Kidney epithelial cell (primary cell): ENCODE data around the gene MCRIP2. TPM values are rescaled to one million over a fixed set of nuclear protein-coding genes. Genes with fewer than 3 reads are reported as not detected.

Source experiments
- DNase-seq: peaks from one replicate; pipeline ENCODE4 v3.0.0-alpha.2; 2010; ENCODE audit warnings: low read depth
- H3K27me3 ChIP-seq: 2 replicates; pipeline ENCODE4 v1.6.0; 2011; ENCODE audit warnings: low read length; ENCODE audit not compliant: control insufficient read depth, insufficient read depth
- H3K36me3 ChIP-seq: 2 replicates; pipeline ENCODE4 v1.5.1; 2011; ENCODE audit warnings: low read length; ENCODE audit not compliant: control insufficient read depth, insufficient read depth
- H3K4me3 ChIP-seq: 2 replicates; pipeline ENCODE4 v1.5.1; 2011; ENCODE audit warnings: low read depth, mild to moderate bottlenecking, control low read depth, low read length
- total RNA-seq: library from RNA; depleted of rRNA; stranded (reverse); fragments of >200 nt; gene quantifications from 2 replicates; pipeline ENCODE4 v1.2.3, GENCODE V29; 2015
- TF ChIP-seq, protein P1 (sequence below): IDR thresholded peaks from 2 replicates; pipeline ENCODE4 v1.5.1; 2011; ENCODE audit warnings: mild to moderate bottlenecking, moderate library complexity, low read length, control low read depth, inconsistent platforms; ENCODE audit not compliant: insufficient read depth, poor library complexity, severe bottlenecking

Gene MCRIP2
- total RNA-seq, 1 donor from 2014 or later, result 59.8 TPM

- no peak for DNase-seq
- H3K36me3 ChIP-seq, result peaks cover 1% of the 10 kb centered on the region
- peaks cover 21% of the 10 kb centered on the region for H3K27me3 ChIP-seq
- TF ChIP-seq, protein P1, sequence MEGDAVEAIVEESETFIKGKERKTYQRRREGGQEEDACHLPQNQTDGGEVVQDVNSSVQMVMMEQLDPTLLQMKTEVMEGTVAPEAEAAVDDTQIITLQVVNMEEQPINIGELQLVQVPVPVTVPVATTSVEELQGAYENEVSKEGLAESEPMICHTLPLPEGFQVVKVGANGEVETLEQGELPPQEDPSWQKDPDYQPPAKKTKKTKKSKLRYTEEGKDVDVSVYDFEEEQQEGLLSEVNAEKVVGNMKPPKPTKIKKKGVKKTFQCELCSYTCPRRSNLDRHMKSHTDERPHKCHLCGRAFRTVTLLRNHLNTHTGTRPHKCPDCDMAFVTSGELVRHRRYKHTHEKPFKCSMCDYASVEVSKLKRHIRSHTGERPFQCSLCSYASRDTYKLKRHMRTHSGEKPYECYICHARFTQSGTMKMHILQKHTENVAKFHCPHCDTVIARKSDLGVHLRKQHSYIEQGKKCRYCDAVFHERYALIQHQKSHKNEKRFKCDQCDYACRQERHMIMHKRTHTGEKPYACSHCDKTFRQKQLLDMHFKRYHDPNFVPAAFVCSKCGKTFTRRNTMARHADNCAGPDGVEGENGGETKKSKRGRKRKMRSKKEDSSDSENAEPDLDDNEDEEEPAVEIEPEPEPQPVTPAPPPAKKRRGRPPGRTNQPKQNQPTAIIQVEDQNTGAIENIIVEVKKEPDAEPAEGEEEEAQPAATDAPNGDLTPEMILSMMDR, result no peak
- peak overlapping the region; percentile 49 for H3K4me3 ChIP-seq
These were observed 37.5 kb downstream of the MCRIP2 start for GRCh38 chr16:678858-679813.

- H3K36me3 ChIP-seq, result peaks cover 1% of the 10 kb centered on the region
- peaks cover 21% of the 10 kb centered on the region for H3K27me3 ChIP-seq
- TF ChIP-seq, protein P1, result no peak
- DNase-seq, result peak; percentile 28
- peak within 1 kb of the TSS; percentile 77 for H3K4me3 ChIP-seq
These were observed 38.4 kb downstream of the MCRIP2 start, which contains the start of gene STUB1 for GRCh38 chr16:679814-680624. TSS of gene STUB1 (plus strand) at chr16:680410. CDS start at chr16:680526, 116 bp downstream.

- DNase-seq, result no peak
- Histone ChIP-seq H3K27me3 (peaks cover 19% of the 10 kb centered on the region), H3K4me3 (peak overlapping the region; percentile 77), H3K36me3 (peaks cover 1% of the 10 kb centered on the region)
- TF ChIP-seq, protein P1, result no peak
These were observed 39.0 kb downstream of the MCRIP2 start for GRCh38 chr16:680625-680945.

DNA sequence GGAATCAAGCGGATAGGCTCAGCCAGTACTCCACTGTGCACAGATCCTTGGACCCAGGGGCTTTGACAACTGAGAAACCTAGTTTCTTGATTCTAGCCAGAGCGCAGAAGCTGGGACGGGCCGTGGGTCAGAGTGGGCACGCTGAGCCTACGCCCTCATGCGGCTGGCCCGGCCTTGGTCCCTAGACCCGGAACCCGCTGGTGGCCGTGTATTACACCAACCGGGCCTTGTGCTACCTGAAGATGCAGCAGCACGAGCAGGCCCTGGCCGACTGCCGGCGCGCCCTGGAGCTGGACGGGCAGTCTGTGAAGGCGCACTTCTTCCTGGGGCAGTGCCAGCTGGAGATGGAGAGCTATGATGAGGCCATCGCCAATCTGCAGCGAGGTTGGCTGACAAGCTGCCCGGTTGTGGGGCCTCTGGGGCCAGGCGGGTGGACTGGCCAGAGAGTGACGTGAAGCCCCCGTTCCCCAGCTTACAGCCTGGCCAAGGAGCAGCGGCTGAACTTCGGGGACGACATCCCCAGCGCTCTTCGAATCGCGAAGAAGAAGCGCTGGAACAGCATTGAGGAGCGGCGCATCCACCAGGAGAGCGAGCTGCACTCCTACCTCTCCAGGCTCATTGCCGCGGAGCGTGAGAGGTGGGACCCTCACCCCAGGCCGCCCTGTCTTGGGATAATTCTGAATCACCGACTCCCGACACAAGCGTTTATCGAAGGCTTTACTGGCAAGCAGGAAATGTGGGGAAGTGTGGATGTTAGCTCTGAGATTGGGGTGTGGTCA, 39.5 kb downstream of the MCRIP2 start:
- H3K4me3 ChIP-seq, result peak overlapping the region; percentile 77
- TF ChIP-seq, protein P1, result no peak
- DNase-seq, result no peak

DNA sequence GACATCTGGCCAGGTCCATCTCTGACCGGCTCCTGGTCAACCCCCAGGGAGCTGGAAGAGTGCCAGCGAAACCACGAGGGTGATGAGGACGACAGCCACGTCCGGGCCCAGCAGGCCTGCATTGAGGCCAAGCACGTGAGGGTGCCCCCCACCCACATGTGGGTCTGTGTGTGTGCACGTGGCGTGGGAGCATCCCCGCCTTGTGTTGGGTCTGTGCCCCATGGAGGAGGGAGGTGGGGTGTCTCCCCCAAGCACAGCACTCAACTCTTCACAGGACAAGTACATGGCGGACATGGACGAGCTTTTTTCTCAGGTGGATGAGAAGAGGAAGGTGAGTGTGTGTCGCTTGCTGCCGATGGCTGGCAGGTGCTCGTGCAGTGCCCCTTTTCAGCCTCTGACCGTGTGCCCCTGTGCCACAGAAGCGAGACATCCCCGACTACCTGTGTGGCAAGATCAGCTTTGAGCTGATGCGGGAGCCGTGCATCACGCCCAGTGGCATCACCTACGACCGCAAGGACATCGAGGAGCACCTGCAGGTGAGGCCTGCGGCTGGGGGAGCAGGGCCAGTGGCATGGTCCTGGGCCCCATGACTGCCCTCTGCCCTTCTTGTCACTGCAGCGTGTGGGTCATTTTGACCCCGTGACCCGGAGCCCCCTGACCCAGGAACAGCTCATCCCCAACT, 40.3 kb downstream of the MCRIP2 start:
- TF ChIP-seq, protein P1, result no peak
- DNase-seq, result no peak
- no peak overlapping the region for H3K4me3 ChIP-seq

More for the DNA sequence above, 39.5 kb downstream of the MCRIP2 start:
- H3K36me3 ChIP-seq, result peaks cover 1% of the 10 kb centered on the region
- H3K27me3 ChIP-seq, result peaks cover 16% of the 10 kb centered on the region

More for the DNA sequence above, 40.3 kb downstream of the MCRIP2 start:
- Histone ChIP-seq H3K36me3 (peaks cover 1% of the 10 kb centered on the region), H3K27me3 (peaks cover 11% of the 10 kb centered on the region)
